MM.1S (cell line): Measurements from ENCODE around the gene NDRG2.
"Not testable (repeated sequence)": the region's sequence is repeated elsewhere in the genome, so short reads cannot be mapped to it uniquely, and the experiment has no call there.

Experiments
- CTCF ChIP-seq: fragments of 300-600 bp; sonication (generic); IDR thresholded peaks from 2 replicates; pipeline ENCODE4 v1.5.1; 2016; ENCODE audit warnings: antibody characterized with exemption, low read length, mixed read lengths
- EZH2phosphoT487 ChIP-seq: fragments of 300-600 bp; sonication (generic); IDR thresholded peaks from 2 replicates; pipeline ENCODE4 v1.6.1; 2018; ENCODE audit warnings: antibody characterized with exemption, low read length

- TF ChIP-seq EZH2phosphoT487, CTCF: not testable (repeated sequence)
These were observed 15.1 kb downstream of the NDRG2 start for GRCh38 chr14:21009721-21010120.
